KOPT-K1 (cell line): Measurements from ENCODE around the gene AKAP13.
A peak's percentile ranks its signal among the peaks of the same experiment; 100 is the strongest.

Experiments
- H3K27ac ChIP-seq: fragments of 200-600 bp; sonication (generic); 2 replicates; pipeline ENCODE4 v1.5.1; 2016; ENCODE audit warnings: antibody characterized with exemption, mild to moderate bottlenecking, low read depth, low read length; ENCODE audit not compliant: poor library complexity, severe bottlenecking
- H3K36me3 ChIP-seq: fragments of 200-600 bp; sonication (generic); 2 replicates; pipeline ENCODE4 v1.5.1; 2017; ENCODE audit warnings: antibody characterized with exemption, mild to moderate bottlenecking, low read length, moderate library complexity; ENCODE audit not compliant: insufficient read depth
- H3K9me3 ChIP-seq: fragments of 200-600 bp; sonication (generic); 2 replicates; pipeline ENCODE4 v1.5.1; 2017; ENCODE audit warnings: antibody characterized with exemption, low read length, mild to moderate bottlenecking; ENCODE audit not compliant: insufficient read depth, poor library complexity, severe bottlenecking

AKAP13 gene

DNA sequence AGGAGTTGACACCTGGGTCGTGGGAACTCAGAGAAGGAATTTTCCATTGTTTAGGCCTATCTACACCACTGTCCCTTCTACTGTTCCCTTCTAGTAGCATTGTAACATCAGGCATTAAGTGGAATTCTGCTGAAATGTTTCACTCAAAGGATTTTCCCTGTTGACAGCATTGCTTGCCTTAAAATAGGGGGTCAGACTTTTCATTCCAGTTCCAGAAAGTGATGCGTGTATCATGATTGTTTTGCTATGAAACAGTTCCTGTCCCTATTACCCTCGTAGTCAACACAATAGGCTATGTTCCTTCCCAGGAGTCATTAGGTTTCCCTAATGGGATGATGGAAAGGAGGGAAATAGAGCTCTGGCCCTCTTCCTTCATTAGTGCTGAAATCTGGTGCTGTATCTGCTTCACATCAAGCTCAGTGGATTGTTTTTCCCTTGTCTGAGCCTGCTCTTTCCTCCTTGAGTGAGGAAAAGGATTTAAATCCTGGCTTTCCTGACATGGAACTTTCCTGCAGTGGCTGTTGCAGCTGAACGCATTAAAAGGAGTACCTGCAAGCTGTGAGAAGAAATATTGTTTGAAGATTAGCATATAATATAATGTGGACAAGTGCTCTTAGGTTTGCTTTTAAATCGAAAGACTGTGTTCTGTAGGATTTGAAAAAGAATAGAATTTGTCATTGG lies 218.5 kb downstream of the AKAP13 start:
- Histone ChIP-seq H3K27ac (no peak overlapping the region), H3K36me3 (peaks cover 5% of the 10 kb centered on the region; the same call in 1 of the 2 replicates), H3K9me3 (no peaks in the 10 kb centered on the region)

DNA sequence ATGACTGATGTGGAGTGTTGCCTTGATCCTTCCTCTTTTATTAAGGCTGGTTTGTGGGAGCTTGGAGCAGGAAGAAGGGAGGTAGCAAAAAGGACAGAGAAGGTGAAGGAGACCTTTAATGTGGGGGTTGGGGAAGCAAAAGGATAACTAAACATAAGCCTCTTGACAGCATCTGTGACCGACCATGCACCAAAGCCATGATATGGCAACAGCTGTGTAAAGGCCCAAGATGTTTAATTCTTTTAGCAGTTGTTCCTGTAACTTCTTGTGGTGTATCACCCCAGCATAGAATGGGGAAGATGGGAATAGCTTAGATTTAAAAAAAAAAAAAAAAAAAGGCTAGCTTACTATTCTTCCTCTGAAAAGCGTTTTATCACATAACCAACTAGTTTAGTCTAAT lies 219.6 kb downstream of the AKAP13 start:
- Histone ChIP-seq H3K27ac (no peak overlapping the region), H3K9me3 (no peaks in the 10 kb centered on the region), H3K36me3 (peaks cover 5% of the 10 kb centered on the region; the same call in 1 of the 2 replicates)

DNA sequence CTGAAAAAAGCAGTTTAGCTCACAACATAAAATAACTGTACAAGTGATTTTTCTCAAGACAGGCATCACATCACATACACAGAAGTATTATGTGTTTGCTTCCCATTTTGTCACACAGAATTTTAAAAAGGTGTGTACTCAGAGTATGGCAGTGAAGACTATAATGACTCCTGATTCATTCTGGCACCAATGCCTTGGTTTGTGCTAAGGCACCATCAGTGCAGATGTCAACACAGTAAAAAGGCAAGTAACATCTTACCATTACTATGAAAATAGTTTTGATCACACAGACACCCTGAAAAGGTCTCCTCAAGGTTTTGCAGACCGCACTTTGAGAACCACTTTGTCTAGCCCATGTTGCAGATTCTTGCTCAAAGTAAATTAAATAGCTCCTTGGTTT lies 222.8 kb downstream of the AKAP13 start:
- peaks cover 2% of the 10 kb centered on the region; the same call in 1 of the 2 replicates for H3K36me3 ChIP-seq
- H3K9me3 ChIP-seq: no peaks in the 10 kb centered on the region
- no peak overlapping the region for H3K27ac ChIP-seq

DNA sequence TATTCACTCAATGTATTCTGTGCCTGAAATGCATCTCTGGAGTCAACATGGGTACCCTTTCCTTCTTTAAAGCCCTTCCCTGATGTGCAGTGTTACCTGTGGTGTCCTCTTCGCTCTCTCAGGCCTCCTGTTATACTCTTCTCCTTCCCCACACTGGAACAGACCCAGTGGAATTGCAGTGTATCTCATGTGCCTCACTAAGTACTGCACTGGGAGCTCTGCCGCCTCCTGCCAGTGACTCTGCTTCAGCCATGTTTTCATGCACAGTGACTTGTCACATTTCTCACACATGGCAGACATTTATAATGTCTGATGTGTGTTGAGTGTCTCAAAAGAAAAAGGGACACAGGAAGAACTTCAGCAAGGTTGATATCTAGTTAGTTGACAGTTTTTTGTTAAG lies 223.3 kb downstream of the AKAP13 start:
- Histone ChIP-seq H3K9me3 (no peaks in the 10 kb centered on the region), H3K36me3 (no peaks in the 10 kb centered on the region), H3K27ac (no peak overlapping the region)

DNA sequence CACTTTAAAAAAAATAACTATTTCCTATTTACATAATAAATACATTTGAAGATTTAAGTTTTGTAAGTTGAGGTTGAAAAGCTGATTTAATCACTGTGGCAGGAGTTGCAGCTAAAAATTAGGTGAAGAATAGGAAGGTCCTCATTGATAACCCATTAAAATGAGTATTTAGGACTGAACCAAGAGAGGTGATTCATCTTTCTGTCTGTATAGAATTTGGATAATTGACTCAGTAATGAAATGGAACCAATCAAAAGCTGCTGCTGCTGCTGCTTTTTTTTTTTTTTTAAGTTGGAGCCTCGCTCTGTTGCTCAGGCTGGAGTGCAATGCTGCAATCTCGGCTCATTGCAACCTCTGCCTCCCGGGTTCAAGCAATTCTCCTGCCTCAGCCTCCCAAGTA lies 223.8 kb downstream of the AKAP13 start:
- Histone ChIP-seq H3K27ac (no peak overlapping the region), H3K36me3 (no peaks in the 10 kb centered on the region), H3K9me3 (no peaks in the 10 kb centered on the region)

DNA sequence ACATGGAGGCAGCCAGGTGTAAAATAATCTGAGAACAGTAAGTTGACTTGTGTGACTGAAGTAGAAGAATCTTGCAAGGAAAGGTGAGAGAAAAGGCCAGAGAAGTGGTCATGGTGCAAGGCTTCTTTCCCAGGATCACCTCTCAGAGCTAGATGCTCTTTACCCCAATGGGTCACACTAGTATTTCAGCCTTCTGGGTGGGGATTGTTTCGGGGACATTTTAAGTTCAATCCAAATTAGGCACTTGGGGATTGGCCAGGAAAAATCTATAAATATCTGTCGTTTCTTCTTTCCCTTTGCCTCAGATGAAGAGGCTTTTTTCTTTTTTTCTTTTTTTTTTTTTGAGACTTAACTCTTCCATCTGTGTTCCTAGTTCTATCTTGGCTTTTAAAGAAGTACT lies 226.3 kb downstream of the AKAP13 start:
- H3K9me3 ChIP-seq: no peaks in the 10 kb centered on the region
- no peaks in the 10 kb centered on the region for H3K36me3 ChIP-seq
- no peak overlapping the region for H3K27ac ChIP-seq

DNA sequence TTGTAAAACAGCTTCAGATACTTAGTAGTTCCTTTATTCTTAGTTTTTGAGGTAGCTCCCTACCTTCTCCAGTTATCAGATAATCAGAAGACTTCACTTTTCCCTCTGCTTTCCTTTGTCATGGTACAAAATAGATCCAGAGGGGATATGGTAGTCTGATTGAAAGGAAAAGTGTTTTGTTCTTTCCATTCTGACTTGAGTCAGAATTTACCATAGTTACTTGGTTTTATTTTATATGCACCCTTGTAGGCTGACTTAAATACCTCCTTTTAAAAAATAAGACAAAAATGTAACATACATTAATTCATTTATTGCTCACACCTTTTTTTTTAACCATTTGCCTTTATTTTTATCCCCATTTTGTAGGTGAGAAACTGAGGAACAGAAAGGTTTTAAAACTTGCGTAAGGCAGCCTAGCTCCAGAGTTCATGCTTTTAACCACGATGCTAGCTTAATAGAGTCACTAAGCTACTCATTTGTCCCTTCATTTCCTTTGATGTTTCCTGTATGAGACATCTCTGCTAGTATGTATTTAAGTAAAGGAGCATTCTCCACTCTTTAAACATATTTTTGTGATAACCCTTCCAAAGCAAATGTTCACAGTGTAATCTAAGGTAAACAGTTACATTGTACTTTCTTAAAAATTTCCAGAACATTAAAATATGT lies 226.9 kb downstream of the AKAP13 start:
- no peaks in the 10 kb centered on the region for H3K36me3 ChIP-seq
- H3K9me3 ChIP-seq: no peaks in the 10 kb centered on the region
- no peak overlapping the region for H3K27ac ChIP-seq

DNA sequence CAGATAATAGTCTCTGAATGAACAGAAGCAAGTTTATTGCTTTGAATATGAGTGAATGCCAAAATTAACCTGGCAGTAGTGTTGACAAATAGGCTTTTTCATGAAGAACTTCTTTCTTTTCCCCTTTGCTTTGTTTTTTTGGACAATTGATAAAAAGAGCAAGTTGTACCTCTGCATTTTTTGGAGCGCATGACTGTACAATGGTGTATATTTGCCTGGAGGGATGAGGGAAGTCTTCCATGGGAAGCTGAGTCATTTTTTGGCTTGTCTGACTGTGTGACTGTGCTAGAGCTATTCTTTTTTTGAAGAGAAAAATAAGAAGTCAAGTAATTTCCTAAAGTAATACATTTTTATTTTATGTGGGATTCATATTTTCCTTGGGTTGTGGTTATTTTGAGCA lies 227.4 kb downstream of the AKAP13 start:
- no peaks in the 10 kb centered on the region for H3K36me3 ChIP-seq

DNA sequence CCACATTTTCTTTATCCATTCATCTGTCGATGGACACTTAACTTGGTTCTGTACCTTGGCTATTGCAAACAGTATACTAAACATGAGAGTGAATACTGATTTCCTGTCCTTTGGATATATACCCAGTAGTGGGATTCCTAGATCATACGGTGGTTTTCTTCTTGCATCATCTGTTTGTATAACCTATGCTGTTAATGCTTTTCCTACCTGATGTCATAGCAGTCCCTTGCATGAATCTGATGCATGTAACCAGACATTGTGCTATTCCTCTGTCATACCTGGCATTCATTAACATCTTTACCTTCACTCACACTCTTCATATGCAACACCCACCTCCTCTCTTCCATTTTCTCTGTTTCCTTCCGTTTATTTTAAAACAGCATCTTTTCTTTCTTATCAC lies 229.1 kb downstream of the AKAP13 start:
- H3K36me3 ChIP-seq: no peaks in the 10 kb centered on the region
- no peak overlapping the region for H3K27ac ChIP-seq
- no peaks in the 10 kb centered on the region for H3K9me3 ChIP-seq

More for the DNA sequence above, 227.4 kb downstream of the AKAP13 start:
- Histone ChIP-seq H3K27ac (no peak overlapping the region), H3K9me3 (no peaks in the 10 kb centered on the region)

DNA sequence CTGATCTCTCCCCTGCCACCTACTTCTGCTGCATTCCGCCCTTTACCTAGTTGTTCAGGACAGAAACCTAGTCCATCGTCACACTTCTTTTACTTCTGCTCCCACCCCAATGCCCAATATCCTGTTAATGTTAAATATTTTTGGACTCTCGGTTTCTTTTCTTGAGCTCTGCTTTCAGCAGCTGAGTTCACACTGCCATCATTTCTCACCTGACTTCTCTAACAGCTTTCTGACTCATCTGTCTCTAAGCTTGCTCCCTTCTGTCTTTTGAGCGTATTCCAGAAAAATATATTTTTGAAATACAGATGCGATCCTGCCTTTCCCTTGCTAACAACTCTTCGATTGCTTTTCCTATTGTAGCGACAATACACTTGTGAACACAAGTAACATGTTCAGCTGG lies 231.0 kb downstream of the AKAP13 start:
- no peak overlapping the region for H3K27ac ChIP-seq
- H3K9me3 ChIP-seq: no peaks in the 10 kb centered on the region
- no peaks in the 10 kb centered on the region for H3K36me3 ChIP-seq

DNA sequence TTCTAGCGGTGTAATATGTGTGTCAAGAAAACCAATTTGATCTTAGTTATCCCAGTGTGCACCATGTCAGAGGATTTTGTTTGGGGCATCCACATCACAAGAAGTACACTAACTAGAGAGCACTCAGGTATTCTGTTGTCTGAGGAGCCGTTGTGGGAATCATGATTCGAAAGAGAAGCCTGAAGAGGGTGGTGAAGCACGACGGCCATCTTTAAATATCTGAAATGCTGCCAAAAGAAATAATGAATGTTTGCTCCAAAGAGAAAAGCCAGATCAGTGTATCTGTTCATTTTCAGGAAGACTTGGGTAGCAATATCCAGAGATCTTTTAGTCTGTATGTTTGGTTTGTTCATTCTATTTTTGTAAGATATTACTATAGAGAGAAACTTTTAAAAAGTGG lies 233.7 kb downstream of the AKAP13 start:
- no peak overlapping the region for H3K27ac ChIP-seq
- H3K9me3 ChIP-seq: no peaks in the 10 kb centered on the region
- no peaks in the 10 kb centered on the region for H3K36me3 ChIP-seq

DNA sequence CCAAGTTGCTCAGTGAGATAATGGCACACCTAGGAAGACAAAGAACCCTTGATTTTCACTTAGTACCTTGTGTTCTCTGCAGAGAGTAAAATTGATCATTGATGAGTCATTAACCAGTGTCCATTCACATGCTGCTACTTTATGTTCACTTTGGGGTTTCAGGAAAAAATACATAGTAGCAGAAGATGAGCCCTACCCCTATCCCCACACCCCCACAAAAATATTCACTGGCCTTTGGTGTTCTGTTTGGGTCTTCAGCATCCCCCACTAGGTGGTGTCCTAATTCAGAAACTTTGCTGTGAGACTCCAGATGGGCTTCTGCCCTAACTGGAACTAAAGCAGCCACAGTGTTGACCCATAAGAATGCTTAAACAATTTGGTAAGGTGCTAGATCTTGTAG lies 235.5 kb downstream of the AKAP13 start:
- Histone ChIP-seq H3K27ac (no peak overlapping the region), H3K9me3 (no peaks in the 10 kb centered on the region), H3K36me3 (no peaks in the 10 kb centered on the region)

DNA sequence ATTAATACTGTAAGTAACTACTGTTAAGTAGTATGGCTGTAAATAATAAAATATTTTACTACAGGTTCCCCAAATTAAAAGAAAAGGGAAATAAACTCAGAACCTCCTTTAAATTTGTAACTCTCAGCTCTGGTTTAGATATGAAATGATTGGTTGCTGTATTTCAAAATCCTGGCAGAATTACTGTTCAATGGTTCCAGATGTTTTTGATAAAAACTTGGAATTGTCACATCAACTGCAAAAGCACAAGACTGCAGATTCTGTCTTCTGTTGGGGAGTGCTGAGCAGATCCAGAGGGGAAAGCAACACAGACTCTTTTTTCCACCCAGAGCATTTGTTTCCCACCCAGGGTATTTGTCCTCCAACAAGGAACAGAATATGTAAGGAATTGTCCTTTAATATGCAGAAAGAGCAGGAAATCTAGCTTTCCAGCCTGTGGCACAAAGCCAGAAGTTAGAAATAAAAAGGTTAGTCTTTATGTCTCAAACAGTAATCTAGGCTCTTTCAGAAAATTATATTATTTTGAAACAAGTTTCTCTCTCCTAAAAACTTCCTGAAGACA lies 236.2 kb downstream of the AKAP13 start:
- no peak overlapping the region for H3K27ac ChIP-seq
- no peaks in the 10 kb centered on the region for H3K36me3 ChIP-seq

DNA sequence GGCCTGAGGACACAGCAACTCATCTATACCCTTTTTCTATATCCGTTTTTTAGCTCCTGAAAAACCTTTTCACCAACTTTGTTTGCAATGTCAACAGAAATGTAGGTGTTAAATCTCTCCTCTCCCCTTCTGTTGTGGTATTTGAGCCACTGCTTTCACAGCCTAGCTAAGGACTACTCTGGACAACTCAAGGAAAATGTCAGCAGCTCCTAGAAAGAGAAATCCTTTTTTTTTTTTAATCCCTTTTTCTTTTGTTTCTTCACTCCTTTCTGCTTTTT lies 237.8 kb downstream of the AKAP13 start:
- Histone ChIP-seq H3K9me3 (no peaks in the 10 kb centered on the region), H3K27ac (no peak overlapping the region), H3K36me3 (no peaks in the 10 kb centered on the region)

More for the DNA sequence above, 236.2 kb downstream of the AKAP13 start:
- no peaks in the 10 kb centered on the region for H3K9me3 ChIP-seq

DNA sequence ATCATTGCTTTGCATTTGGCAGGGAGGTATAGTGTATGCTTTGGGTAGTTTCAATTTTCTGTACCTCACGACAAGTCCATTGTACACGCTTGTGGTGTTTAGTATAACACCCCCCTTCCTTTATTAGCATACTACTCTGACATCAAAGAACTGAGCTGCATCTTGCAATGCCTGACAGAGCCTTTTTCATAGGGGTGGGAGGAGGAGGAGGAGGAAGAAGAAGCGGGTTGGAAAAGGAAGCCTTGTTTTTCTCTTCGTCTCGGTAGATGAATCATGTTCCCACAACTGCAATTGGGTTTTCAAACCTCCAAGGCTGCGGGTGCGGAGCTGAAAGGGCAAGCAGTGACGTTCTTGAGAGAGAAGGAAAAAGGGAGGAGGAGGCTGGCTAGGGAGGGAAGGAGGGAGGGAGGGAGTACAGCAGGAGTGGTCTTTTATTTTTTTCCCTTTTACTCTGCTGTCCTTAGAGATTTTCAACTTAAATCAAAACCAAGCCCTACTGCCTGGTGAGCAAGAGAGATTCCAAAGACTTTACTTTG lies 238.6 kb downstream of the AKAP13 start:
- Histone ChIP-seq H3K36me3 (no peaks in the 10 kb centered on the region), H3K9me3 (no peaks in the 10 kb centered on the region), H3K27ac (peak overlapping the region; percentile 50)
